ENCODE results near the gene NKX1-1.

DNA sequence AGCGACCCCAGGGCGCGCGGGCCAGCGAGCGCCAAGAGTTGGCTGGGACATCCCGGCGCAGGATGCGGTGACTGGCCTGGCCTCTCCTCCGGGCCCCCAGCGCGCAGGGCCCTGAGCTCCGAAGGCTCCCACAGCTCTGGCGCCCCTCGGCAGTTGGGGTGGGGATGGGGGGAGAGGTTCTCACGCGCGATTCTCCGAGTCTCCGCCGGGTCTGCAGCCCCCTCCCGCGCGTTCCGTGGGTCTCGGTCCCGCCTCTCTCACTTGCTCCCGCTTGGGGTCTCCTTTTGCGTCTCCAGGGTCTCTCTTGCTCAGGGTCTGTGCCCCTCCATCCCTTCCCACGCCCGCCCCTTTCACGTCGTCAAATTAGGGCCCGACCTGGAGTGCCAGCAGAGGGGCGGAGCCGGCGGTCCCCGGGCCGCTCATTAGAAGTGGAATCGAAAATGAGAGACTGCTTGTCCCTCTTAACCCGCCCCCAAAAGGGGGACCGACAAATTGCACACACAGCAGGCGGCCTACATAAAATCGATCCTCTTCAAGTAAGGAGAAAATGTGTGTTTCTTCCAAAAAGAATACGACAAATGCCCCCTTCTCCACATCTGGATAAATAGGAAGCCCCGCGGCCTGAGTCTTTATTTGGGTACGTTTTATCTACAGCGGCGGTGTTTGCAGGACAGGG, 877 bp upstream of the NKX1-1 start:
- TF ChIP-seq, protein P1, sequence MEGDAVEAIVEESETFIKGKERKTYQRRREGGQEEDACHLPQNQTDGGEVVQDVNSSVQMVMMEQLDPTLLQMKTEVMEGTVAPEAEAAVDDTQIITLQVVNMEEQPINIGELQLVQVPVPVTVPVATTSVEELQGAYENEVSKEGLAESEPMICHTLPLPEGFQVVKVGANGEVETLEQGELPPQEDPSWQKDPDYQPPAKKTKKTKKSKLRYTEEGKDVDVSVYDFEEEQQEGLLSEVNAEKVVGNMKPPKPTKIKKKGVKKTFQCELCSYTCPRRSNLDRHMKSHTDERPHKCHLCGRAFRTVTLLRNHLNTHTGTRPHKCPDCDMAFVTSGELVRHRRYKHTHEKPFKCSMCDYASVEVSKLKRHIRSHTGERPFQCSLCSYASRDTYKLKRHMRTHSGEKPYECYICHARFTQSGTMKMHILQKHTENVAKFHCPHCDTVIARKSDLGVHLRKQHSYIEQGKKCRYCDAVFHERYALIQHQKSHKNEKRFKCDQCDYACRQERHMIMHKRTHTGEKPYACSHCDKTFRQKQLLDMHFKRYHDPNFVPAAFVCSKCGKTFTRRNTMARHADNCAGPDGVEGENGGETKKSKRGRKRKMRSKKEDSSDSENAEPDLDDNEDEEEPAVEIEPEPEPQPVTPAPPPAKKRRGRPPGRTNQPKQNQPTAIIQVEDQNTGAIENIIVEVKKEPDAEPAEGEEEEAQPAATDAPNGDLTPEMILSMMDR (IDR thresholded peaks at IDR 0.05; ENCODE audit: low read depth, low read length) = no peak
- no peak for TF ChIP-seq POLR2A (IDR thresholded peaks at IDR 0.05; ENCODE audit: extremely low read depth, insufficient read length)
- TF ChIP-seq, protein P2, sequence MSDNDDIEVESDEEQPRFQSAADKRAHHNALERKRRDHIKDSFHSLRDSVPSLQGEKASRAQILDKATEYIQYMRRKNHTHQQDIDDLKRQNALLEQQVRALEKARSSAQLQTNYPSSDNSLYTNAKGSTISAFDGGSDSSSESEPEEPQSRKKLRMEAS (IDR thresholded peaks at IDR 0.05; ENCODE audit: low read depth, low read length) = no peak
